ENCODE data around the gene MFSD12.
"Not testable (repeated sequence)": the region's sequence is repeated elsewhere in the genome, so short reads cannot be mapped to it uniquely, and the experiment has no call there.

Gene MFSD12

DNA sequence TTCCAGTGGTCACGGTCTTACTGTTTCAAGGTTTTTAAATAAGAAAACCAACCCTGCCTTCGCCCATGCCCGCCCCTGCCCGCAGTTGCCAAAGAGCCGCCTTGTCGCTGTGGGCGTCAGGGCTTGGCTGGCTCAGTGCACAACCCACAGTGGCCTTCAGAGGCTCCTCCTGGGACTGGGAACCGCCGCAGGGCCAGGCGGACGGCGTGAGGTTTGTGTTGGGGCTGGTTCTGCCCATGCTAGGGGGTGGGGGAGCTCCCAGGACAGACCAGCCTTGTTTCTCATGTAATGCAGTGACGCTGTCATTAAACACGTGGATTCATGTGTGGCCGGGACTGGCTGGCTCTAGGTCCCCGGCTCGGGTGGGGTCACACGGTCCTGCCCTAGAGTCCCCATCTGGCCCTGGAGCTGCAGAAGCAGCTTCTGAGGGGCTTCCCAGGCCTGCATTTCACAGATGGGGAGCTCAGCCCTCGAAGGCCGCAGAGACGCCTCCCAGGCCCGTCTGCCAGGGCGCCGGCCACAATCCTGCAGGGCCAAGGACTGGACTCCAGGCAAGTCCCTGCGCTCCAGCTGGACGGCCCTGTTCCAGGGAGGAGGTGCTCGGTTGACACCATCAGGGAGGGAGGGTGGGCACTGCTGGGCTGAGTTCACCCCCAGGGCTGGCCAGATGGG lies 20.8 kb downstream of the MFSD12 start:
- no peak for DNase-seq

GRCh38 chr19:3535981-3536380 lies 21.4 kb downstream of the MFSD12 start:
- no peak for DNase-seq

DNA sequence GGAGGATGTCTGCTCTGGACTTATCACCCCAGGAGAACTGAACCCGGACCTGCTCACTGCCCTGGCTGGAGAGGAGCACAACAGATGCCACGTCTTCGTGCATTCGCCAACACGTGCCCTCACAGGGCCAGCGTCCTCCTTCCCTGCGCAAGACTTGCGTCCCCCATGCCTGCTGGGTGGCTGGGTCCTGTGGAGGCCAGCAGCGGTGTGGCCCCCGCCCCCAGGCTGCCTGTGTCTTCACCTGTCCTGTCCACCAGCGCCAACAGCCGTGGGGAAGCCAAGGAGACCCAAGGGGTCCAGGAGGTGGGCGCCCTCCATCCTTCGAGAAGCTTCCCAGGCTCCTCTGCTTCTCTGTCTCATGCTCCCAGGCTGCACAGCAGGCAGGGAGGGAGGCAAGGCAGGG lies 21.8 kb downstream of the MFSD12 start:
- no peak for DNase-seq

GRCh38 chr19:3535235-3535535 lies 22.2 kb downstream of the MFSD12 start:
- no peak for DNase-seq

- no peak for DNase-seq
Observed at GRCh38 chr19:3534375-3535234, 22.8 kb downstream of the MFSD12 start.

GRCh38 chr19:3533563-3534216 lies 23.7 kb downstream of the MFSD12 start:
- DNase-seq: no peak

GRCh38 chr19:3533033-3533432 lies 24.4 kb downstream of the MFSD12 start:
- no peak for DNase-seq

GRCh38 chr19:3532154-3532786 lies 25.1 kb downstream of the MFSD12 start:
- DNase-seq: no peak

- DNase-seq: no peak
Observed at GRCh38 chr19:3531716-3532115, 25.7 kb downstream of the MFSD12 start.

DNA sequence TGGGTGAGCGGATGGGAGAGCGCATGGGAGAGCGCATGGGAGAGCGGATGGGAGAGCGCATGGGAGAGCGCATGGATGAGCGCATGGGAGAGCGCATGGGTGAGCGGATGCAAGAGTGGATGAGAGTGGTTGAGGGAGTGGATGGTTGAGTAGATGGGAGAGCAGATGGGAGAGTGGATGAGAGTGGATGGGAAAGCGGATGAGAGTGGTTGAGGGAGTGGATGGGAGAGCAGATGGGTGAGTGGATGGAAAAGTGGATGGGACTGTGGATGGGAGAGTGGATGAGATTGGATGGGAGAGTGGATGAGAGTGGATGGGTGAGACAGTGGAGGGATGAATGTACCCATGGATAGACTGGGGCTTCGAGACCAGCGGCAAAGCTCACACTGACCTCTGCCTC lies 27.0 kb downstream of the MFSD12 start:
- DNase-seq: no peak

- not testable (repeated sequence) for DNase-seq
Observed at GRCh38 chr19:3529299-3529698, 28.1 kb downstream of the MFSD12 start.

GRCh38 chr19:3528539-3529211 lies 28.7 kb downstream of the MFSD12 start:
- DNase-seq: no peak

GRCh38 chr19:3528080-3528479 lies 29.3 kb downstream of the MFSD12 start:
- no peak for DNase-seq

GRCh38 chr19:3527238-3527910 lies 30.0 kb downstream of the MFSD12 start:
- DNase-seq: no peak

- no peak for DNase-seq
Observed at GRCh38 chr19:3526507-3527237, 30.7 kb downstream of the MFSD12 start.

- DNase-seq: no peak
Observed at GRCh38 chr19:3524904-3525451, 32.4 kb downstream of the MFSD12 start.

- DNase-seq: no peak
Observed at GRCh38 chr19:3524078-3524842, 33.1 kb downstream of the MFSD12 start.

- DNase-seq: no peak
Observed at GRCh38 chr19:3523361-3524077, 33.9 kb downstream of the MFSD12 start.

GRCh38 chr19:3522421-3523360 lies 34.7 kb downstream of the MFSD12 start:
- DNase-seq: no peak

Data from COR-L47 (cell line).